HepG2 (cell line): Measurements from ENCODE around the gene ADAT3. TPM values are rescaled to one million over a fixed set of nuclear protein-coding genes. Genes with fewer than 3 reads are reported as not detected.
A peak's percentile ranks its signal among the peaks of the same experiment; 100 is the strongest.

Source experiments
- ATAC-seq: fragments of 200-7000 bp; cut with Tn5 transposase; 3 replicates; pipeline ENCODE4 v1.9.1; 2020; ENCODE audit warnings: mild to moderate bottlenecking, moderate library complexity
- BruUV-seq: library from RNA; stranded (reverse); fragments of 400-500 nt; replicated peaks from 2 replicates; lab custom pipeline; 2021; lab: Mats Ljungman, UMichigan
- CTCF ChIA-PET: fragments of 300-600 bp; formaldehyde crosslinking; extraction: SDS; loops from one replicate; lab custom pipeline; 2021; ENCODE audit warnings: low total read pairs, inconsistent platforms, low intra/inter-chr PET ratio; lab: Yijun Ruan, JAX
- POLR2A ChIA-PET: fragments of 350-600 bp; sonication (Branson Sonifier 250); formaldehyde crosslinking; loops from one replicate; lab custom pipeline; 2020; ENCODE audit warnings: antibody characterized with exemption, inconsistent platforms; lab: Yijun Ruan, JAX
- DNase-seq: peaks from one replicate; pipeline ENCODE4 v3.0.0-alpha.2; 2015; ENCODE audit warnings: low spot score
- FAIRE-seq: peaks from 3 replicates; lab custom pipeline; 2011; peaks lifted over from hg19 to GRCh38; lab: Jason Lieb, UNC
- H2AFZ ChIP-seq: one replicate; pipeline ENCODE4 v1.6.1; 2011; ENCODE audit warnings: low read length, inconsistent platforms
- H3K27ac ChIP-seq: fragments of 300-600 bp; 3 replicates; pipeline ENCODE4 v1.8.0; 2011; ENCODE audit warnings: mixed run types, mild to moderate bottlenecking, mixed read lengths, low read length, inconsistent platforms; ENCODE audit not compliant: insufficient read depth; ENCODE audit errors: extremely low read length
- H3K27me3 ChIP-seq, 2 experiments: fragments of 200-600 bp in 1 of 2; 2 replicates in 1 of 2; 3 replicates in 1 of 2; pipeline versions ENCODE4 v1.6.0 to v1.8.0; 2011; ENCODE audit warnings: low read length in 2 of 2, mild to moderate bottlenecking in 2 of 2, moderate library complexity in 2 of 2, inconsistent platforms in 1 of 2; ENCODE audit not compliant: insufficient read depth in 2 of 2, control insufficient read depth in 1 of 2
- H3K36me3 ChIP-seq, 2 experiments: fragments of 200-600 bp in 1 of 2; replicated peaks in 1 of 2; 2 replicates in 1 of 2; 3 replicates in 1 of 2; pipeline versions ENCODE4 v1.5.1 to v1.8.0; 2011; ENCODE audit warnings: low read length in 2 of 2, inconsistent platforms in 1 of 2; ENCODE audit not compliant: insufficient read depth in 2 of 2, control insufficient read depth in 1 of 2
- H3K4me1 ChIP-seq: 2 replicates; pipeline ENCODE4 v1.5.1; 2012; ENCODE audit warnings: low read length, inconsistent platforms; ENCODE audit not compliant: insufficient read depth
- H3K4me2 ChIP-seq: 2 replicates; pipeline ENCODE4 v1.6.0; 2011; ENCODE audit warnings: low read depth, low read length, inconsistent platforms
- H3K4me3 ChIP-seq, 3 experiments: fragments of 200-600 bp in 1 of 3; sonication (generic), shearing (Covaris generic) in 1 of 3; replicated peaks in 1 of 3; 2 replicates each; pipeline ENCODE4 v1.5.1; 2011 to 2016; ENCODE audit warnings: low read length in 3 of 3, inconsistent platforms in 2 of 3, low read depth in 2 of 3, mild to moderate bottlenecking in 2 of 3, control low read depth in 1 of 3, mixed read lengths in 1 of 3; ENCODE audit not compliant: insufficient read depth in 1 of 3
- H3K79me2 ChIP-seq: one replicate; pipeline ENCODE4 v1.6.1; 2011; ENCODE audit warnings: low read length, inconsistent platforms; ENCODE audit not compliant: insufficient read depth
- H3K9ac ChIP-seq: 2 replicates; pipeline ENCODE4 v1.6.0; 2011; ENCODE audit warnings: mild to moderate bottlenecking, low read depth, low read length, inconsistent platforms; ENCODE audit not compliant: insufficient read depth
- H3K9me3 ChIP-seq: 2 replicates; pipeline ENCODE4 v1.5.1; 2012; ENCODE audit warnings: mild to moderate bottlenecking, low read length
- H4K20me1 ChIP-seq: 2 replicates; pipeline ENCODE4 v1.6.0; 2011; ENCODE audit warnings: inconsistent platforms, mild to moderate bottlenecking, low read length, moderate library complexity; ENCODE audit not compliant: insufficient read depth
- CTCF ChIP-seq: sonication (generic); formaldehyde crosslinking; IDR thresholded peaks from 2 replicates; pipeline ENCODE4 v1.5.0; 2020; ENCODE audit warnings: mild to moderate bottlenecking, missing genetic modification reagents, moderate library complexity
- DNMT1 ChIP-seq: sonication (generic); formaldehyde crosslinking; IDR thresholded peaks from 2 replicates; pipeline ENCODE4 v1.5.1; 2020; ENCODE audit warnings: mild to moderate bottlenecking, missing genetic modification reagents
- EEA1 ChIP-seq: sonication (generic); formaldehyde crosslinking; IDR thresholded peaks from 2 replicates; pipeline ENCODE4 v1.5.1; 2020; ENCODE audit warnings: mild to moderate bottlenecking, missing genetic modification reagents, borderline replicate concordance
- ETV5 ChIP-seq: IDR thresholded peaks from 2 replicates; pipeline ENCODE4 v1.6.1; 2018; ENCODE audit warnings: missing biosample characterization, missing genetic modification reagents, inconsistent platforms, borderline replicate concordance
- FOXK2 ChIP-seq: fragments of 450-650 bp; IDR thresholded peaks from 2 replicates; pipeline ENCODE4 v1.6.1; 2016
- HDAC6 ChIP-seq: fragments of 200-600 bp; sonication (generic); IDR thresholded peaks from 2 replicates; pipeline ENCODE4 v1.7.0; 2017; ENCODE audit warnings: mild to moderate bottlenecking, antibody characterized with exemption, low read length, low read depth
- KDM5A ChIP-seq: fragments of 200-600 bp; sonication (generic); IDR thresholded peaks from 2 replicates; pipeline ENCODE4 v1.7.0; 2018; ENCODE audit warnings: antibody characterized with exemption, mild to moderate bottlenecking, low read length, borderline replicate concordance
- MAX ChIP-seq: IDR thresholded peaks from 2 replicates; pipeline ENCODE4 v1.6.1; 2012; ENCODE audit warnings: inconsistent platforms
- MIER2 ChIP-seq: IDR thresholded peaks from 2 replicates; pipeline ENCODE4 v1.6.1; 2016; ENCODE audit warnings: missing biosample characterization, missing genetic modification reagents
- RBM22 ChIP-seq: fragments of 200-400 bp; formaldehyde crosslinking; optimal IDR thresholded peaks from 2 replicates; pipeline ENCODE3; 2017; ENCODE audit warnings: mild to moderate bottlenecking, low read length, moderate library complexity
- REL ChIP-seq: sonication (generic); formaldehyde crosslinking; conservative IDR thresholded peaks from 2 replicates; pipeline ENCODE4 v1.8.0; 2022; ENCODE audit warnings: mild to moderate bottlenecking, missing genetic modification reagents, moderate library complexity
- RFX1 ChIP-seq: fragments of 450-650 bp; IDR thresholded peaks from 2 replicates; pipeline ENCODE4 v1.6.1; 2017
- TFDP1 ChIP-seq: IDR thresholded peaks from 2 replicates; pipeline ENCODE4 v1.6.1; 2016; ENCODE audit warnings: missing compliant biosample characterization, missing genetic modification reagents, borderline replicate concordance
- U2AF2 ChIP-seq: fragments of 200-400 bp; formaldehyde crosslinking; IDR thresholded peaks from 2 replicates; pipeline ENCODE4 v1.6.1; 2017; ENCODE audit warnings: low read depth, mild to moderate bottlenecking, low read length
- ZBTB1 ChIP-seq: sonication (generic); formaldehyde crosslinking; IDR thresholded peaks from 2 replicates; pipeline ENCODE4 v1.4.0; 2020; ENCODE audit warnings: missing genetic modification reagents, borderline replicate concordance
- ZBTB7A ChIP-seq: sonication (generic); formaldehyde crosslinking; IDR thresholded peaks from 2 replicates; pipeline ENCODE4 v1.8.0; 2022; ENCODE audit warnings: mild to moderate bottlenecking, missing genetic modification reagents
- ZNF331 ChIP-seq: sonication (generic); formaldehyde crosslinking; IDR thresholded peaks from 2 replicates; pipeline ENCODE4 v1.4.0; 2020; ENCODE audit warnings: missing genetic modification reagents
- ZNF383 ChIP-seq: sonication (generic); formaldehyde crosslinking; IDR thresholded peaks from 2 replicates; pipeline ENCODE4 v1.4.0; 2020; ENCODE audit warnings: missing genetic modification reagents, mild to moderate bottlenecking, borderline replicate concordance
- ZNF530 ChIP-seq: sonication (generic); formaldehyde crosslinking; IDR thresholded peaks from 2 replicates; pipeline ENCODE4 v1.5.0; 2020; ENCODE audit warnings: low read depth, mild to moderate bottlenecking, missing genetic modification reagents
- ZNF644 ChIP-seq: IDR thresholded peaks from 2 replicates; pipeline ENCODE4 v1.6.1; 2016; ENCODE audit warnings: low read depth
- ZNF670 ChIP-seq: sonication (generic); formaldehyde crosslinking; IDR thresholded peaks from 2 replicates; pipeline ENCODE4 v1.8.0; 2022; ENCODE audit warnings: mild to moderate bottlenecking, missing genetic modification reagents, borderline replicate concordance
- ZNF749 ChIP-seq: sonication (generic); formaldehyde crosslinking; IDR thresholded peaks from 2 replicates; pipeline ENCODE4 v1.8.0; 2022; ENCODE audit warnings: mild to moderate bottlenecking, missing genetic modification reagents, moderate library complexity, borderline replicate concordance
- WGBS: methylation state at CpG from one replicate; pipeline ENCODE4 v1.1.6; 2017; ENCODE audit warnings: low lambda C conversion rate; 5-methylcytosine and 5-hydroxymethylcytosine counted together
- in situ Hi-C: cut with HindIII; loops from 2 replicates; pipeline ENCODE4 v1.10.0; 2017; ENCODE audit warnings: low pct_unique_long_range_greater_than_20kb; ENCODE audit not compliant: extremely low pct_ligation_motif_present
- intact Hi-C: fragments of 100-400 bp; cut with micrococcal nuclease; formaldehyde crosslinking; loops from one replicate; pipeline ENCODE4 v1.10.0; 2022; ENCODE audit not compliant: unreplicated experiment
- polyA plus RNA-seq, 8 experiments: library from polyadenylated mRNA; depleted of rRNA in 3 of 8; stranded (reverse) in 7 of 8; unstranded in 1 of 8; fragments of >200 nt; fragmentation: Illumina TruSeq in 4 of 8; extraction: Trizol in 4 of 8; gene quantifications; 2 replicates each; pipeline versions ENCODE4 v1.2.1 to v1.2.3, GENCODE V29; 2011 to 2016; ENCODE audit warnings: low read depth in 4 of 8, missing spikeins in 1 of 8, mixed read lengths in 1 of 8; ENCODE audit not compliant: insufficient read depth in 1 of 8
- total RNA-seq, 5 experiments: library from RNA; depleted of rRNA; stranded (reverse); fragments of >200 nt; fragmentation: Illumina TruSeq; extraction: Trizol; gene quantifications; 2 replicates each; pipeline ENCODE4 v1.2.3, GENCODE V29; 2016; ENCODE audit warnings: low read depth in 1 of 5

The ADAT3 gene
- total and polyA plus RNA-seq, 2 of the 13 experiments (the other 11 are each of a cell fraction or from before 2014, with no cell fraction given), result 0.95 to 3.5 TPM

GRCh38 chr19:1864480-1865171 is 40.6 kb upstream of the ADAT3 start:
- H3K4me2 ChIP-seq, result peak overlapping the region; percentile 94
- in situ Hi-C loops (no loop called here), intact Hi-C loops (no loop called here)
- H3K4me3 ChIP-seq, result peak overlapping the region; percentile 73 to 98 (median 82)
- H3K79me2 ChIP-seq, result peaks cover 30% of the 10 kb centered on the region
- ChIA-PET POLR2A (interaction anchor here (0.6 to 1.5 kb wide), 14 partner anchors 10 to 634 kb away, joined by 3 to 13 read pairs (median 4); partner anchors contain the start of genes ABHD17A, ADAT3 and SCAMP4), CTCF (interaction anchor here (1.2 kb wide), 1 partner anchor 16 kb away, joined by 3 read pairs; the partner anchor contains the start of gene REXO1)
- no peaks in the 10 kb centered on the region for H3K36me3 ChIP-seq
- FAIRE-seq (no peak), ATAC-seq (peak; percentile 76), DNase-seq (peak; percentile 66)
- H3K4me1 ChIP-seq, result peaks cover 61% of the 10 kb centered on the region
- 13% methylated on average over 9 of the region's 52 CpGs for WGBS
- H3K9ac ChIP-seq, result peak overlapping the region; percentile 89
- TSS peak; percentile 91 for BruUV-seq
- H3K27me3 ChIP-seq, result no peaks in the 10 kb centered on the region; a peak in 1 of 5 replicates
- peaks cover 16% of the 10 kb centered on the region; the same call in 1 of the 2 replicates for H4K20me1 ChIP-seq
- H3K9me3 ChIP-seq, result no peaks in the 10 kb centered on the region
- peak overlapping the region; percentile 98 for H3K27ac ChIP-seq
- no peak overlapping the region for H2AFZ ChIP-seq
- TF ChIP-seq ZNF383 (no peak), DNMT1 (CRISPR knock-in tag) (no peak), RFX1 (no peak), MAX (peak; percentile 29; the same call in 1 of the 2 replicates), ZBTB1 (CRISPR knock-in tag) (no peak), U2AF2 (no peak), ZNF670 (CRISPR knock-in tag) (no peak), ZNF749 (no peak), KDM5A (no peak), ETV5 (CRISPR knock-in tag) (no peak; the same call in 1 of the 2 replicates), RBM22 (no peak), ZBTB7A (CRISPR knock-in tag) (peak; percentile 49), CTCF (CRISPR knock-in tag) (peak; percentile 84), EEA1 (CRISPR knock-in tag) (no peak), FOXK2 (no peak), ZNF331 (peak; percentile 74), ZNF644 (CRISPR knock-in tag) (no peak), REL (no peak; the same call in 1 of the 2 replicates), MIER2 (no peak), HDAC6 (no peak), TFDP1 (CRISPR knock-in tag) (peak; percentile 41; the same call in 1 of the 2 replicates), ZNF530 (CRISPR knock-in tag) (no peak)
